Activated T-helper 17 cell treated with anti-CD3 and anti-CD28 coated beads, Interleukin-2, amount 50 U/mL, for 72 hours (primary cell): ENCODE measurements around the gene GANC. TPM values are rescaled to one million over a fixed set of nuclear protein-coding genes. Genes with fewer than 3 reads are reported as not detected.

Source experiments
- ATAC-seq: fragments of 150-1000 bp; cut with Tn5 transposase; replicated peaks from 2 replicates; pipeline ENCODE4 v1.10.0; 2021; ENCODE audit warnings: mild to moderate bottlenecking, moderate library complexity
- H3K27ac Mint-ChIP-seq: one replicate; pipeline ENCODE4 v1.8.0; 2022; ENCODE audit warnings: mixed read lengths
- H3K27me3 Mint-ChIP-seq: one replicate; pipeline ENCODE4 v1.8.0; 2022; ENCODE audit warnings: mixed read lengths
- H3K36me3 Mint-ChIP-seq: one replicate; pipeline ENCODE4 v1.8.0; 2022; ENCODE audit warnings: low read depth, mild to moderate bottlenecking, mixed read lengths
- H3K4me1 Mint-ChIP-seq: one replicate; pipeline ENCODE4 v1.8.0; 2022; ENCODE audit warnings: mixed read lengths
- H3K4me3 Mint-ChIP-seq: one replicate; pipeline ENCODE4 v1.8.0; 2022; ENCODE audit warnings: mild to moderate bottlenecking, mixed read lengths
- H3K9me3 Mint-ChIP-seq: one replicate; pipeline ENCODE4 v1.8.0; 2022; ENCODE audit warnings: mixed read lengths
- total RNA-seq, 2 donors: library from RNA; stranded (reverse); gene quantifications; one replicate each; pipeline ENCODE4 v1.2.3, GENCODE V29; 2022

GANC gene
- total RNA-seq, 2 donors from 2014 or later, result 27.6 to 29.2 TPM

GRCh38 chr15:42344763-42345162, 71.8 kb downstream of the GANC start:
- Mint-ChIP-seq H3K9me3 (no peaks in the 10 kb centered on the region), H3K27ac (no peak overlapping the region), H3K27me3 (no peaks in the 10 kb centered on the region), H3K4me1 (no peaks in the 10 kb centered on the region), H3K4me3 (no peak overlapping the region), H3K36me3 (peaks cover 49% of the 10 kb centered on the region)
- ATAC-seq, result no peak

GRCh38 chr15:42345504-42345903, 72.5 kb downstream of the GANC start:
- Mint-ChIP-seq H3K27me3 (no peaks in the 10 kb centered on the region), H3K9me3 (no peaks in the 10 kb centered on the region), H3K36me3 (peaks cover 56% of the 10 kb centered on the region), H3K27ac (no peak overlapping the region), H3K4me3 (no peak overlapping the region), H3K4me1 (no peaks in the 10 kb centered on the region)
- ATAC-seq, result no peak

GRCh38 chr15:42348083-42348482, 75.1 kb downstream of the GANC start:
- H3K27me3 Mint-ChIP-seq, result no peaks in the 10 kb centered on the region
- no peaks in the 10 kb centered on the region for H3K4me1 Mint-ChIP-seq
- no peak overlapping the region for H3K27ac Mint-ChIP-seq
- H3K36me3 Mint-ChIP-seq, result peaks cover 72% of the 10 kb centered on the region
- ATAC-seq, result peak; percentile 42
- H3K9me3 Mint-ChIP-seq, result no peaks in the 10 kb centered on the region
- no peak overlapping the region for H3K4me3 Mint-ChIP-seq

- no peaks in the 10 kb centered on the region for H3K4me1 Mint-ChIP-seq
- peak overlapping the region; percentile 16 for H3K27ac Mint-ChIP-seq
- peak; percentile 57 for ATAC-seq
- no peaks in the 10 kb centered on the region for H3K27me3 Mint-ChIP-seq
- H3K36me3 Mint-ChIP-seq, result peaks cover 73% of the 10 kb centered on the region
- no peak overlapping the region for H3K4me3 Mint-ChIP-seq
- H3K9me3 Mint-ChIP-seq, result no peaks in the 10 kb centered on the region
These were observed 76.2 kb downstream of the GANC start for GRCh38 chr15:42349186-42349585.

- peaks cover 47% of the 10 kb centered on the region for H3K36me3 Mint-ChIP-seq
- no peak for ATAC-seq
- no peaks in the 10 kb centered on the region for H3K9me3 Mint-ChIP-seq
- H3K27ac Mint-ChIP-seq, result no peak overlapping the region
- H3K4me1 Mint-ChIP-seq, result no peaks in the 10 kb centered on the region
- H3K4me3 Mint-ChIP-seq, result no peak overlapping the region
- no peaks in the 10 kb centered on the region for H3K27me3 Mint-ChIP-seq
These were observed 79.4 kb downstream of the GANC start for GRCh38 chr15:42352401-42352800.

- no peak overlapping the region for H3K27ac Mint-ChIP-seq
- no peak overlapping the region for H3K4me3 Mint-ChIP-seq
- peaks cover 47% of the 10 kb centered on the region for H3K36me3 Mint-ChIP-seq
- no peaks in the 10 kb centered on the region for H3K4me1 Mint-ChIP-seq
- ATAC-seq, result no peak
- H3K27me3 Mint-ChIP-seq, result no peaks in the 10 kb centered on the region
- H3K9me3 Mint-ChIP-seq, result no peaks in the 10 kb centered on the region
These were observed 80.1 kb downstream of the GANC start for GRCh38 chr15:42353061-42353460.

GRCh38 chr15:42354824-42355223, 81.8 kb downstream of the GANC start:
- no peak overlapping the region for H3K27ac Mint-ChIP-seq
- ATAC-seq, result no peak
- H3K4me1 Mint-ChIP-seq, result no peaks in the 10 kb centered on the region
- H3K9me3 Mint-ChIP-seq, result no peaks in the 10 kb centered on the region
- no peaks in the 10 kb centered on the region for H3K27me3 Mint-ChIP-seq
- H3K36me3 Mint-ChIP-seq, result peaks cover 38% of the 10 kb centered on the region
- no peak overlapping the region for H3K4me3 Mint-ChIP-seq

GRCh38 chr15:42355291-42355690, 82.3 kb downstream of the GANC start:
- Mint-ChIP-seq H3K27me3 (no peaks in the 10 kb centered on the region), H3K27ac (no peak overlapping the region), H3K4me3 (no peak overlapping the region), H3K4me1 (no peaks in the 10 kb centered on the region), H3K9me3 (no peaks in the 10 kb centered on the region), H3K36me3 (peaks cover 33% of the 10 kb centered on the region)
- ATAC-seq, result no peak

- Mint-ChIP-seq H3K36me3 (peaks cover 19% of the 10 kb centered on the region), H3K27ac (no peak overlapping the region), H3K4me1 (no peaks in the 10 kb centered on the region), H3K27me3 (no peaks in the 10 kb centered on the region), H3K9me3 (no peaks in the 10 kb centered on the region), H3K4me3 (no peak overlapping the region)
- no peak for ATAC-seq
These were observed 83.8 kb downstream of the GANC start for GRCh38 chr15:42356851-42357250.

GRCh38 chr15:42358141-42358540, 85.1 kb downstream of the GANC start:
- no peaks in the 10 kb centered on the region for H3K9me3 Mint-ChIP-seq
- no peak for ATAC-seq
- no peak overlapping the region for H3K27ac Mint-ChIP-seq
- H3K4me1 Mint-ChIP-seq, result no peaks in the 10 kb centered on the region
- H3K4me3 Mint-ChIP-seq, result no peak overlapping the region
- no peaks in the 10 kb centered on the region for H3K27me3 Mint-ChIP-seq
- H3K36me3 Mint-ChIP-seq, result peaks cover 10% of the 10 kb centered on the region

- Mint-ChIP-seq H3K27me3 (no peaks in the 10 kb centered on the region), H3K4me1 (no peaks in the 10 kb centered on the region), H3K4me3 (no peak within 1 kb of the TSS), H3K36me3 (no peaks in the 10 kb centered on the region), H3K27ac (no peak within 1 kb of the TSS), H3K9me3 (no peaks in the 10 kb centered on the region)
- ATAC-seq, result no peak
These were observed 86.2 kb downstream of the GANC start, which contains the start of gene CAPN3 for GRCh38 chr15:42359249-42359648. Gene CAPN3, plus strand, starts transcription at chr15:42359501. Its CDS starts 305 bp downstream, at chr15:42359806.

- no peaks in the 10 kb centered on the region for H3K4me1 Mint-ChIP-seq
- H3K36me3 Mint-ChIP-seq, result no peaks in the 10 kb centered on the region
- no peak overlapping the region for H3K4me3 Mint-ChIP-seq
- ATAC-seq, result no peak
- H3K9me3 Mint-ChIP-seq, result no peaks in the 10 kb centered on the region
- H3K27me3 Mint-ChIP-seq, result no peaks in the 10 kb centered on the region
- no peak overlapping the region for H3K27ac Mint-ChIP-seq
These were observed 87.0 kb downstream of the GANC start for GRCh38 chr15:42359985-42360384.

GRCh38 chr15:42360535-42361112, 87.6 kb downstream of the GANC start:
- Mint-ChIP-seq H3K27ac (no peak overlapping the region), H3K4me1 (no peaks in the 10 kb centered on the region), H3K27me3 (no peaks in the 10 kb centered on the region), H3K4me3 (no peak overlapping the region), H3K36me3 (no peaks in the 10 kb centered on the region), H3K9me3 (no peaks in the 10 kb centered on the region)
- no peak for ATAC-seq

GRCh38 chr15:42363487-42363886, 90.5 kb downstream of the GANC start:
- no peaks in the 10 kb centered on the region for H3K27me3 Mint-ChIP-seq
- no peak for ATAC-seq
- no peaks in the 10 kb centered on the region for H3K9me3 Mint-ChIP-seq
- H3K4me1 Mint-ChIP-seq, result no peaks in the 10 kb centered on the region
- H3K36me3 Mint-ChIP-seq, result no peaks in the 10 kb centered on the region
- no peak overlapping the region for H3K27ac Mint-ChIP-seq
- H3K4me3 Mint-ChIP-seq, result no peak overlapping the region

- Mint-ChIP-seq H3K4me3 (no peak overlapping the region), H3K4me1 (no peaks in the 10 kb centered on the region), H3K36me3 (no peaks in the 10 kb centered on the region), H3K9me3 (no peaks in the 10 kb centered on the region), H3K27ac (no peak overlapping the region), H3K27me3 (no peaks in the 10 kb centered on the region)
- ATAC-seq, result no peak
These were observed 90.9 kb downstream of the GANC start for GRCh38 chr15:42363942-42364341.

- Mint-ChIP-seq H3K9me3 (no peaks in the 10 kb centered on the region), H3K27ac (no peak overlapping the region), H3K27me3 (no peaks in the 10 kb centered on the region), H3K4me3 (no peak overlapping the region), H3K36me3 (no peaks in the 10 kb centered on the region), H3K4me1 (no peaks in the 10 kb centered on the region)
- no peak for ATAC-seq
These were observed 91.5 kb downstream of the GANC start for GRCh38 chr15:42364529-42364928.
